BJ (cell line): ENCODE results near the gene PRRC1. TPM values are rescaled to one million over a fixed set of nuclear protein-coding genes. Genes with fewer than 3 reads are reported as not detected.

Experiments used
- CTCF ChIA-PET: fragments of 350-600 bp; formaldehyde crosslinking; extraction: SDS; loops from one replicate; lab custom pipeline; 2021; ENCODE audit warnings: antibody characterized with exemption, inconsistent platforms; lab: Yijun Ruan, JAX
- POLR2A ChIA-PET: fragments of 300-600 bp; sonication (Branson Sonifier 250); formaldehyde crosslinking; extraction: SDS; loops from one replicate; lab custom pipeline; 2021; ENCODE audit warnings: antibody characterized with exemption; lab: Charles Lee
- DNase-seq: peaks from one replicate; pipeline ENCODE4 v3.0.0-alpha.2; 2011; ENCODE audit warnings: low read depth
- H3K27me3 ChIP-seq: 2 replicates; pipeline ENCODE4 v1.6.0; 2011; ENCODE audit warnings: low read length; ENCODE audit not compliant: control insufficient read depth, insufficient read depth
- H3K36me3 ChIP-seq: 2 replicates; pipeline ENCODE4 v1.5.1; 2011; ENCODE audit warnings: low read length; ENCODE audit not compliant: control insufficient read depth, insufficient read depth
- H3K4me3 ChIP-seq: 2 replicates; pipeline ENCODE4 v1.5.1; 2011; ENCODE audit warnings: low read depth, mild to moderate bottlenecking, control low read depth, low read length
- polyA plus RNA-seq: library from polyadenylated mRNA; depleted of rRNA; stranded (reverse); fragments of >200 nt; gene quantifications from 2 replicates; pipeline ENCODE4 v1.2.3, GENCODE V29; 2011; rRNA removed
- TF ChIP-seq, protein P1 (sequence below): IDR thresholded peaks from 2 replicates; pipeline ENCODE4 v1.5.1; 2011; ENCODE audit warnings: low read depth, mild to moderate bottlenecking, control low read depth, inconsistent platforms, low read length, moderate library complexity; ENCODE audit not compliant: insufficient read depth

PRRC1 gene
- polyA plus RNA-seq, 1 experiment, result 71.3 TPM

DNA sequence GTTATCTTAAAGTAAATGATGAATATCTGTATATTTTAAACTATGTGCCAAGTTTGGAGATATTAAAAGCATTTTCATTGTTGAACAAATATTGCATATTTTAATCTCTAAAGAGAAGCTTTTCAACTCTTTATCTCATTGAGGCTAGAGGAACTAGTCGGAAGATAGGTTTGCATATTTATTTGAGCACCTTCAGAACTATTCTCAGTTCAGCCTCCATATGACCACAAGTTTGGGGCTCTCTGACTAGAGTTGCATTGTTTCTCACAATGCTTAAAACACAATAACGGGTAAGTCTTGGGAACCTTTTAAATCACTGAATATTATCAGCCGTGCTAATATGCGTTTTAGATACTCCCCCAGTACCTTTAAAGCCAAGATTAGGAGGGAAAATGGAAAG lies 84.2 kb downstream of the PRRC1 start:
- TF ChIP-seq, protein P1, sequence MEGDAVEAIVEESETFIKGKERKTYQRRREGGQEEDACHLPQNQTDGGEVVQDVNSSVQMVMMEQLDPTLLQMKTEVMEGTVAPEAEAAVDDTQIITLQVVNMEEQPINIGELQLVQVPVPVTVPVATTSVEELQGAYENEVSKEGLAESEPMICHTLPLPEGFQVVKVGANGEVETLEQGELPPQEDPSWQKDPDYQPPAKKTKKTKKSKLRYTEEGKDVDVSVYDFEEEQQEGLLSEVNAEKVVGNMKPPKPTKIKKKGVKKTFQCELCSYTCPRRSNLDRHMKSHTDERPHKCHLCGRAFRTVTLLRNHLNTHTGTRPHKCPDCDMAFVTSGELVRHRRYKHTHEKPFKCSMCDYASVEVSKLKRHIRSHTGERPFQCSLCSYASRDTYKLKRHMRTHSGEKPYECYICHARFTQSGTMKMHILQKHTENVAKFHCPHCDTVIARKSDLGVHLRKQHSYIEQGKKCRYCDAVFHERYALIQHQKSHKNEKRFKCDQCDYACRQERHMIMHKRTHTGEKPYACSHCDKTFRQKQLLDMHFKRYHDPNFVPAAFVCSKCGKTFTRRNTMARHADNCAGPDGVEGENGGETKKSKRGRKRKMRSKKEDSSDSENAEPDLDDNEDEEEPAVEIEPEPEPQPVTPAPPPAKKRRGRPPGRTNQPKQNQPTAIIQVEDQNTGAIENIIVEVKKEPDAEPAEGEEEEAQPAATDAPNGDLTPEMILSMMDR, result no peak
- ChIA-PET POLR2A (no interaction called here), CTCF (no interaction called here)
- DNase-seq, result no peak
- Histone ChIP-seq H3K27me3 (no peaks in the 10 kb centered on the region), H3K36me3 (no peaks in the 10 kb centered on the region), H3K4me3 (no peak overlapping the region)

DNA sequence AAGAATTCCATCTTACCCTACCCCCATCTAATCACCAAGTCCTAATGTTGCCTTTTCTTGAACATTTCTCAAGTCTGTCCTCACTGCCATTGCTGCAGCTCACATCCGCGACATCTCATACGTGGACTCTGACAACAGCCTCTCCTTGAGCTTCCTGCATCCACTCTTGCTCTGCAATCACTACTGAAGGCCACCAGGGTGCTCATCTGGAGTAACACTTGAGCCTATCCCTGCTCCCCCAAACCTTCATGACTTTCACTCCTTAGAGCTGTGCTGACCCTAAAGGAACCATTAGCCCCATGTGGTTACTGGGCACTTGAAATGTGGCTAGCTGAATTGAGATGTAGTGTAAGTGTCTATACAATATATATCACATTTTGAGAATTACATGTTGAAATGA lies 85.0 kb downstream of the PRRC1 start:
- H3K36me3 ChIP-seq, result no peaks in the 10 kb centered on the region
- no peak for DNase-seq
- CTCF ChIA-PET, result interaction anchor here (0.6 kb wide), 1 partner anchor 71 kb away, joined by 4 read pairs; no protein-coding TSS in a partner anchor
- no peak overlapping the region for H3K4me3 ChIP-seq
- TF ChIP-seq, protein P1, result no peak
- no peaks in the 10 kb centered on the region for H3K27me3 ChIP-seq
- POLR2A ChIA-PET, result no interaction called here

DNA sequence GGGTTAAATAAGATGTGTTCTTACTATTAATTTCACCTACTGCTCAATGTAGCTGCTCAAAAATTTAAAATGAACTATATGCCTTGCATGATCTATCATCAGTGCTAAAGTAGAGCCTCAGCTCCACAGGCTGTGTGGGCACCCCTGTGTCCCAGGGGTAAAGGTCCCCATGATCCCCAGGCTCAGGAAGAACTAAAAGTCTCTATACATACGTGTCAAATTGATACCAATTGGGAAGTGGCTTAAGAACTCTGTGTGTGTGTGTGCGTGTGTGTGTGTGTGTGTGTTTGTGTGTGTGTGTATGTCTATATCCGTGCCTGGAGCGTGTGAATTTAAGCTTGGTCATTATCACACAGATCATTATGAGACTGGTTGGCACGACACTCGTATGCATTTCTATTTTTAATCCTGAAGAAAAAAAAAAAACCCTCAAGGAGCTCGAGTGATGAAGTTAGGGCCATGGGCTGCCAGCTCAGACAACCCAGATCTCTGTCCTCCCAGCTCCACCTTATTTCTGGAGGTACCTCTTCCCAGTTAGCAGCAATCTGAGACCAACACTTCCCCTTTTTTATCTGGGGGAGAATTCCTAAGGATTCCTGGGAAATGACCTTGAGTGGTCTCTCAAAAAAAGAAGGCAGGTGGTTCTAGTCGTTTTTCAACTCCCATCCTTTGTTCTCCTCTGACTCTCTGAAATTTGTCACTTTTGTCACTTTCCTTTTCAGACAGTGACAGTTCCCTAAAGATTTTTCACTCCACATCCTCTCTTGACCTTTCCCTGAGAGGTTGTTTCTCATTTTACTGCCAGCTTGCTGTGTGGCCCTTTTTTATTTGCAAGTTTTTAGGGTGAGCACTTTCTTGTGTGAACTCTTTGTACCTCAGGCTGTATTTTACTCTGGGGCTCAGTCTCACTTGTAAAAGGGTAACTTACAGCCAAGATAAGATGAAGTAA lies 85.7 kb downstream of the PRRC1 start:
- Histone ChIP-seq H3K4me3 (no peak overlapping the region), H3K27me3 (no peaks in the 10 kb centered on the region), H3K36me3 (no peaks in the 10 kb centered on the region)
- TF ChIP-seq, protein P1, result no peak
- no peak for DNase-seq
- CTCF ChIA-PET, result interaction anchor here (0.9 kb wide), 1 partner anchor 35 kb away, joined by 3 read pairs; no protein-coding TSS in a partner anchor
- POLR2A ChIA-PET, result no interaction called here

Other genes starting within 250 kb of the PRRC1 start
- not detected in 2 replicates for gene MEGF10, start 226.8 kb upstream of the PRRC1 start, polyA plus RNA-seq
- not detected in 2 replicates for gene CTXN3, start 131.4 kb downstream of the PRRC1 start, polyA plus RNA-seq
- gene CCDC192, start 185.8 kb downstream of the PRRC1 start, polyA plus RNA-seq, result not detected in 2 replicates